ENCODE data around the gene TLL1.

DNA sequence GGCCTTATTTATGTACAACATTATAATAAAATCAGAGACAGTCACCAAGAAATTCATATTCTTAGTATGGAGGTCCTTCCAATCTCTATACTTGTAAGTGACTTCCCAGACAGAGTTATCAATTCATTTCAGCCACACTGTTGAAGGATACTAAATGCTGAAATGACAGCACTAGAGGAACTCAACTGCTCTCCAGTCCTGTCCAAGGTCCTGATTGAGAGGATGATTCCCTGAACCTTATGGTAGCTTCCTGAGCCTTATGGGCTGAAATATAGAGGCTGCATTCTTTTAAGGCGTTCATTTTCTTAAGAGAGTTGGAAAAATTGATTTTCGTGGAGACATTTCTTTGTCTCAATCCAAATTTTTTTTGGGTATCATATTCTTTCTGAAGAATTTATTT is 205.9 kb downstream of the TLL1 start:
- TF ChIP-seq, protein P1, sequence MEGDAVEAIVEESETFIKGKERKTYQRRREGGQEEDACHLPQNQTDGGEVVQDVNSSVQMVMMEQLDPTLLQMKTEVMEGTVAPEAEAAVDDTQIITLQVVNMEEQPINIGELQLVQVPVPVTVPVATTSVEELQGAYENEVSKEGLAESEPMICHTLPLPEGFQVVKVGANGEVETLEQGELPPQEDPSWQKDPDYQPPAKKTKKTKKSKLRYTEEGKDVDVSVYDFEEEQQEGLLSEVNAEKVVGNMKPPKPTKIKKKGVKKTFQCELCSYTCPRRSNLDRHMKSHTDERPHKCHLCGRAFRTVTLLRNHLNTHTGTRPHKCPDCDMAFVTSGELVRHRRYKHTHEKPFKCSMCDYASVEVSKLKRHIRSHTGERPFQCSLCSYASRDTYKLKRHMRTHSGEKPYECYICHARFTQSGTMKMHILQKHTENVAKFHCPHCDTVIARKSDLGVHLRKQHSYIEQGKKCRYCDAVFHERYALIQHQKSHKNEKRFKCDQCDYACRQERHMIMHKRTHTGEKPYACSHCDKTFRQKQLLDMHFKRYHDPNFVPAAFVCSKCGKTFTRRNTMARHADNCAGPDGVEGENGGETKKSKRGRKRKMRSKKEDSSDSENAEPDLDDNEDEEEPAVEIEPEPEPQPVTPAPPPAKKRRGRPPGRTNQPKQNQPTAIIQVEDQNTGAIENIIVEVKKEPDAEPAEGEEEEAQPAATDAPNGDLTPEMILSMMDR (IDR thresholded peaks at IDR 0.05; ENCODE audit: borderline replicate concordance, extremely low read depth, low read length, poor library complexity, severe bottlenecking) = no peak
- TF ChIP-seq EZH2 (IDR thresholded peaks at IDR 0.05; ENCODE audit: borderline replicate concordance, low read depth, low read length, severe bottlenecking) = no peak
